HUES48 (cell line): Measurements from ENCODE around the gene JARID2.

ENCODE experiments used
- H3K27ac ChIP-seq: one replicate; pipeline ENCODE4 v1.7.0; 2013; ENCODE audit warnings: low read depth, low read length, inconsistent platforms
- H3K27me3 ChIP-seq: 2 replicates; pipeline ENCODE4 v1.6.1; 2013; ENCODE audit warnings: mild to moderate bottlenecking, low read length; ENCODE audit not compliant: control insufficient read depth, insufficient read depth
- H3K36me3 ChIP-seq: 2 replicates; pipeline ENCODE4 v1.6.1; 2013; ENCODE audit warnings: low read length; ENCODE audit not compliant: control insufficient read depth, insufficient read depth
- H3K4me1 ChIP-seq: 2 replicates; pipeline ENCODE4 v1.6.1; 2013; ENCODE audit warnings: mild to moderate bottlenecking, low read length; ENCODE audit not compliant: control insufficient read depth, insufficient read depth
- H3K4me3 ChIP-seq: 2 replicates; pipeline ENCODE4 v1.5.1; 2013; ENCODE audit warnings: mild to moderate bottlenecking, low read depth, low read length
- H3K9ac ChIP-seq: 2 replicates; pipeline ENCODE4 v1.6.1; 2013; ENCODE audit warnings: mild to moderate bottlenecking, low read depth, low read length, moderate library complexity
- H3K9me3 ChIP-seq: 2 replicates; pipeline ENCODE4 v1.6.1; 2013; ENCODE audit warnings: low read length; ENCODE audit not compliant: control insufficient read depth, insufficient read depth

The JARID2 gene

DNA sequence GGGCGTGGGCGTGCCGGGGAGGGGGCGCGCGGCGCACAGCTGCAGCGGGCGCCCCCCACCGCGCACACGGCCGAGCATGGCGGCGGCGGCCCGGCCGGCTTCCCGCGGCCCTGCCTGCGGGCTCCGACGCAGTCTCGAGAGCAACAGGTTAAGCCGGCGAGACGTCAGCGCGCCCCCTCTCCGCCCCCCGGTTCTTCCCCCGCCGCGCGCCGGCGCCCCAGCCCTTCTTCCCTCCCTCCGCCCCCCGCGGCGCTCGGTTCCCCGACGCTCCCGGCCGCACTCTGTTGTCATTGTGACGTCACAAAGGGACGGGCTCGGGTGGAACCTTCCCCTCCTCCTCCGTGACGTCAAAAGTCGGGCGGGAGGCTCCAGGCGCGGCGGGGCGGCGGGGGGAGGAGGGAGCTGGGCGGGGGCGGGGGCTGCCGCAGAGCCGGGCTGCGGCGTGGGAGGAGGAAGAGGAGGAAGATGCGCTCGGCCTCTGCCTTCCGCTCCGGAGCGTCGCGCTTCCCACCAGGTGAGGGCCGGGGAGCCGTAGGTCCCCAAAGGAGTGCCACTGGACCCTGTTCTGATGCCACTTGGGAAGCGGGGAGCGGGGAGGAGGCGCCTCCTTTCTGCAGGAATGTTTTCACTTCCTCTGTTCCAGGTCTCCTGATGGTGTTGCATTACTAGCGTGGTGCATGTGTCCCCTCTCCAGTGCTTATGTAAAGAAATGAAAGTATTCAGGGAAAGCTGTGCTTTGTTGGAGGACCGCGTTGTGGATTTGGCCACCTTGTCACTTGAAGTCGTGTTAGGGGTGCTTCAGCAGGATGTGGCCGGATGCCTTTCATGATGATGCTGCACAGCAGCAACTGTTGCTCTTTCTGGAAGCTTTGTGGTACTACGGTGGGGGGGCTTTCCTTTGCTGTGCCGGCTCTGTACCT is 2.8 kb downstream of the JARID2 start:
- Histone ChIP-seq H3K36me3 (peaks cover 30% of the 10 kb centered on the region), H3K4me1 (peaks cover 44% of the 10 kb centered on the region), H3K4me3 (peak overlapping the region; percentile 76), H3K27ac (peak overlapping the region; percentile 90), H3K27me3 (no peaks in the 10 kb centered on the region), H3K9me3 (no peaks in the 10 kb centered on the region), H3K9ac (peak overlapping the region; percentile 52)

DNA sequence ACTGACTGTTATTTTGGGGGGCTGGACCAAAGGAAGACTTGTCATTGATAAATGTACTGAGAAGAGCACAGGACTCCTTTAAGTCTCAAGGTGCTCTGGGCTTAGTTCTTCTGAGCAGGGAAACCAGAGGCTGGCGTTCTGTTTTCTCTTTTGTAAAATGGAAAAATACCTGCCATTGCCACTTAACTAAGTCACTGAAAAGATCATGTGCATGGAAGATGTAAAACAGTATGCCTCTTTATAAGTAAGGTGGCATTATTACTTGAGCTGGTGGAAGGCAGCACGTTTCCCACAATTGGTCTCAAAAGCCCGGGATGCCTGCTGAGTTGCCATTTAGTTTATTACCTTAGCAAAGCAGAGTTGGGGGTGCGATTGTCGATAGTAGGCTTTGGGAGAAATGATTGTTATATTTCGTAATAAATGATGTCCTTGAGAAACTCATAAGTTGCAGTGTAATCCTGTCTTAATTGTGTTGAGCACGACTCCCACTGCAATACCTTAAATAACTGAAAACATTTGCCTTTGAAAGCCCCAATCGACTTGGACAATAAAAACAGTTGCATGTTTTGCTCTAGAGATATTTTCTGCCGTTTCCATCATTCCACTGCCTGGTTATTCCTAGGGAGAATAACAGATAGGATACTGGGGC is 3.6 kb downstream of the JARID2 start:
- Histone ChIP-seq H3K36me3 (peaks cover 38% of the 10 kb centered on the region), H3K27ac (peak overlapping the region; percentile 90), H3K4me3 (peak overlapping the region; percentile 76), H3K4me1 (peaks cover 47% of the 10 kb centered on the region), H3K9me3 (no peaks in the 10 kb centered on the region), H3K9ac (peak overlapping the region; percentile 52), H3K27me3 (no peaks in the 10 kb centered on the region)

DNA sequence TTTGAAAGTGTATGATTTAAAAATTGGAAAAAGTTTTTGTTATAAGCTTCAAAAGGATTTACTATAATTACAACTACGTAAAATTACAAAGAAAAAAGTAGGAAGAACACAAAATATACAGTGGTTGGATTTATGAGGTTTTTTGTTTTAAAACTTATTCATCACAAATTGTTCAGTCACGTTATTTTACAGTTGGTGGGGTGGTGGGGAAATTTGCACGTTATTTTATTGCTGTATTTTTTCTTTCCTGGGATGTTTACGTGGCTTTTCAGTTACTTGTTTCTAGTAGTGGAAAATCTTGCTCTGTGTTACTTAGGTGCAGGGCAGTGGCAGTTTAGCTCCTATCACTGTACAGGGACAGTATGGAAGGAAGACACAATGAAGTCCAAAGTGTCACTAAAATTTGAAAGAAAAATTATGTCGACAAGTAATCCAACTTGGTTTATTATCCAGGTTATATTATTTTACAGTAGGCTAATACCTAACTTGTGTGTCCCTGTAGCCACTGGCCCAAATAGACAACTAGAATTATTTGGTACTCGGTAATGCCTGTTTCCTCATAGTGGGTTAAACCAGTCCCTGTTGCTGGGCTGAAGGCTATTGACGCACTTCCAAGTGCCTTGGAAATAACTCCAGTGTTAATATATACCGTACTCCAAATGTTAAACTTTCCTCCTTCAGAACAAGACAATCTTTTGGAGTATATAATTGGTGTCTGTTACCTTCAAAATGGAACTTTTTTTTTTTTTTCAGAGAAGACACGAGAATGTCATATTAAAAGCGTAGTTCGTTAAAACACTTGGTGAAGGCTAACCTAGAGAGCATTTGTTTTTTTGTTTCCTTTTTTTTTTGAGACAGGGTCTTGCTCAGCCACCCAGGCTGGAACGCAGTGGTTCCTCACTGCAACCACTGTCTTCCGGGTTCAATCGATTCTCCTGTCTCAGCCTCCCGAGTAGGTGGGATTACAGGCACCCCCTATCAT is 4.6 kb downstream of the JARID2 start:
- Histone ChIP-seq H3K4me3 (peak overlapping the region; percentile 76), H3K9ac (no peak overlapping the region), H3K4me1 (peaks cover 56% of the 10 kb centered on the region), H3K9me3 (no peaks in the 10 kb centered on the region), H3K27ac (peak overlapping the region; percentile 27), H3K27me3 (no peaks in the 10 kb centered on the region), H3K36me3 (peaks cover 42% of the 10 kb centered on the region)

DNA sequence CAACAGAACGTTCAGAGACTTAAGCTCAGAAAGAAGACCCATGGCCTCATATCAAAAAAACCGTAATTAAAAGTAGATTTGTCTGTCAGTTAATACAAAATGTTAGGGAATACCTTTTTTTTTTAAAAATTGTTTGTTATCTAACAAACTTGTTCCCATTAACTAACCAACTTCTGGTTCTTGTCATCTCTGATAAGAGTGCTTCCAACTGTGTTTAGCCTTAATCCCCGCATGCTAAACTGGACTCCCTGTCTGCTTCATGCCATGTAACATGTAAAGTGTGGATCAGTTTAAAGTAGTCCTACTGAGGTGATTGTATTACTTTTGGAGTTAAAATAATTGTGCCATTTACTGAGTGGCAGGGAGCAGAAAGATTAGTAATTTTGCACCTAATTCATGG is 6.3 kb downstream of the JARID2 start:
- Histone ChIP-seq H3K36me3 (peaks cover 55% of the 10 kb centered on the region), H3K27ac (no peak overlapping the region), H3K27me3 (no peaks in the 10 kb centered on the region), H3K9ac (no peak overlapping the region), H3K9me3 (no peaks in the 10 kb centered on the region), H3K4me1 (peaks cover 73% of the 10 kb centered on the region), H3K4me3 (no peak overlapping the region)

DNA sequence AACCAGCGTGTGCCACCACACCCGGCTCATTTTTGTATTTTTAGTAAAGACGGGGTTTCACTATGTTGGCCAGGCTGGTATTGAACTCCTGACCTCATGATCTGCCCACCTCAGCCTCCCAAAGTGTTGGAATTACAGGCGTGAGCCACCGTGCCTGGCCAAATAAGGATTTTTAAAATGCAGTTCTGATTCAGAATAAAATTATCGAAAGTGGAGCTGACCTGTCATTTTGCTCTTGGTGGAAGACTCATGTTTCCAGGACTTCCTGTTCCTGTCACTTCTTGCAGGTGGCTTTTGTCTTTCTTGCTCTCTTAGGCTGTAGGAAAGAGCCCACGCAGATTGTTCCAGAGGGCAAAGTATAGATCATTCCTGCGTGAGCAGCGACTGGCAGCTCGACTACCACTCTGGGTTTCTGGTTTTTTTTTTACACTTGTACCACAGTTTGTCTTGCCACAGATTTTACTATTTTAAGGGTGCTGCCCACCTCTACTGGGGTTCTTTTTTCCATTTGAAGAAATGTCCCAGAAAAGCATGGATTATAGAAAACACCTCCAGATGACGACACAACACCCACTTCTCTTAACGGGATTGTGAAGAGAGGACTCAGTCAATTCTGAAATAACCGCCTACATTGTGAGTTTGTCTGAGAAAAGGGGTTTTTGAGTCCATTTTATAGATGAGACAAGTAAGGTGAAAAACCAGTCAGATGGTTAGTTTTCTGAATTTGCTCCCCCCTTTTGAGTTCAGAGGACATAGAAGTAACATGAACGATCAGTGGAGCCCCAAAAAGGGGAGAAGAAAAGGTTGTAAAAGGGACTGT is 7.5 kb downstream of the JARID2 start:
- Histone ChIP-seq H3K4me1 (peaks cover 85% of the 10 kb centered on the region), H3K4me3 (peak overlapping the region; percentile 21; the same call in 1 of the 2 replicates), H3K27me3 (no peaks in the 10 kb centered on the region), H3K27ac (no peak overlapping the region), H3K9ac (no peak overlapping the region), H3K9me3 (no peaks in the 10 kb centered on the region), H3K36me3 (peaks cover 59% of the 10 kb centered on the region)

DNA sequence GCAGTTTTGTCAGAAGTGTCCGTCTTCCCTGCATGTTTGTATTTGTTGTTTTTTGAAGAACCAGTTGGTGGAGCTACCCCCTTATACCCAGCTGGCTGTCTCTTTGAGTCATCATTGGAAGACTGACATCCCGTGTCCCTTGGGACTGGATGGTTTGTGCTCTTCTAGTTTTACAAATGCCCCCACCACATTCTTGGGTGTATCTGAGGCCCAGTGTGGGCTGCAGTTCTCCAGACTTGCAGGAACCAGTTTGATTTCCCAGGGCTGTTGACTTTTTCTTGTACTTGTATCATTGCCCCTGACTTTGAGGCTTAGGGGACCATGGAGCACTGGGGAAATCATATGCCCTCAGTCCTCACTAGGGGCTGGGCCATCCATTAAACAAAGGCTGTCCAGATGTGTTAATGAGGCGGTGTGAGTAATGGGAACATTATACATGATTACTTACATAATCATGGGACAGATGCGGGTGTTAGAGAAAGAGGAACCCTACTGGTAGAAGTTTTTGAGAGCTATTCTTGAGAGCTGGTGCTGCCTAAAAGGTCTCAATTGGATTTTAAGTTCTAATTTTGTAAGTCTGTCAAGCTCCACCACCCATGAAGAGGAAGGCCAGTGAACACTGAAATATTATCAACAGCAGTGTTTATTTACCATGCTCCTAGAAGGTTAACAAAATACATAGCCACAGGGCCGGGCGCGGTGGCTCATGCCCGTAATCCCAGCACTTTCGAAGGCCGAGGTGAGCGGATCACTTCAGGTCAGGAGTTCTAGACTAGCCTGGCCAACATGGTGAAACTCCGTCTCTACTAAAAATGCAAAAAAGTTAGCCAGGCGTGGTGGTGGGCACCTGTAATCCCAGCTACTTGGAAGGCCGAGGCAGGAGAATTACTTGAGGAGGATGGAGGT is 8.5 kb downstream of the JARID2 start:
- Histone ChIP-seq H3K9me3 (no peaks in the 10 kb centered on the region), H3K27me3 (no peaks in the 10 kb centered on the region), H3K27ac (no peak overlapping the region), H3K4me1 (peaks cover 92% of the 10 kb centered on the region), H3K9ac (no peak overlapping the region), H3K4me3 (peak overlapping the region; percentile 20), H3K36me3 (peaks cover 54% of the 10 kb centered on the region)

DNA sequence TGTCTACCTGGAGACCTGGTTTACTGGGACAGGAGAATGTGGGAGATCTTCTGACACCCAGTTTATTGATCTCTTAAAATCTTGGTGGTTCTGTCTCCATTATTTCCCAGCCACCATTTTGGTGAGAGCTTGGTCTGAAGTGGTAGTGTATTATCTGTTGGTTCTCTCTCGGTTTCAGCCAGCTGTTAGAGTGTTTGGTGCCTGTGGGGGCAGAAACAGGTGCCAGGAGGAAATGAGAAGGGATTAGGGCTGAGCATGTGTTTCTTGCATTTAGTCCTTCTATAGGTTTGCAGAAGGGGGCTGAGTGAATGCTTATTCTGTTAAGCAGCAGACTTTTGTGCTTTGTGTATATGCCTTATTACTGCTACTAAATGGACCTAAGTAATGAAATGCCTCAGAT is 9.6 kb downstream of the JARID2 start:
- Histone ChIP-seq H3K36me3 (peaks cover 44% of the 10 kb centered on the region), H3K9ac (no peak overlapping the region), H3K4me3 (peak overlapping the region; percentile 31), H3K27ac (no peak overlapping the region), H3K4me1 (peaks cover 92% of the 10 kb centered on the region), H3K9me3 (no peaks in the 10 kb centered on the region), H3K27me3 (no peaks in the 10 kb centered on the region)

DNA sequence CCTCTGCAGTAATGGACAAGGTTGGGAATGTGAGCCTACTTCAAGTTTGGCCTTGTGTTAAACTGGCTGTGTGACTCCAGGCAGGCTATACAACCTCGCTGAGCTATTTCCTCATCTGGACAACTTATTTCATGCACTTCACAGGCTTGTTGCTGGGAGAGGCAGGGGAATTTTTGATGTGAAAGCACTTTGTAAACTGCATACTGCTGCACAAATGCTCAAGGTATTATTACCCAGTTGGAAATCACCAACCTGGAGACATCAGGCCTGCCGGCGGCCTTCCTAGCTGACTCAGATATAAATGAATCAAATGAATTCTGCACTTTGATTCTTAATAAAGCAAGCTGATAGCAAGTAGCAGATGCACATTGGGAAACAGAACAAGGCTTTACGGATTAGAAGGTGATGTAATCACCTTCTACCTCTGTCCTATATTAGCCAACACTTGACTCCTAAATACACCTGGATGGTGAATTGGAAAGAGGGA is 10.1 kb downstream of the JARID2 start:
- Histone ChIP-seq H3K27ac (no peak overlapping the region), H3K4me3 (peak overlapping the region; percentile 31; the same call in 1 of the 2 replicates), H3K9ac (no peak overlapping the region), H3K4me1 (peaks cover 92% of the 10 kb centered on the region), H3K27me3 (no peaks in the 10 kb centered on the region), H3K36me3 (peaks cover 43% of the 10 kb centered on the region), H3K9me3 (no peaks in the 10 kb centered on the region)

DNA sequence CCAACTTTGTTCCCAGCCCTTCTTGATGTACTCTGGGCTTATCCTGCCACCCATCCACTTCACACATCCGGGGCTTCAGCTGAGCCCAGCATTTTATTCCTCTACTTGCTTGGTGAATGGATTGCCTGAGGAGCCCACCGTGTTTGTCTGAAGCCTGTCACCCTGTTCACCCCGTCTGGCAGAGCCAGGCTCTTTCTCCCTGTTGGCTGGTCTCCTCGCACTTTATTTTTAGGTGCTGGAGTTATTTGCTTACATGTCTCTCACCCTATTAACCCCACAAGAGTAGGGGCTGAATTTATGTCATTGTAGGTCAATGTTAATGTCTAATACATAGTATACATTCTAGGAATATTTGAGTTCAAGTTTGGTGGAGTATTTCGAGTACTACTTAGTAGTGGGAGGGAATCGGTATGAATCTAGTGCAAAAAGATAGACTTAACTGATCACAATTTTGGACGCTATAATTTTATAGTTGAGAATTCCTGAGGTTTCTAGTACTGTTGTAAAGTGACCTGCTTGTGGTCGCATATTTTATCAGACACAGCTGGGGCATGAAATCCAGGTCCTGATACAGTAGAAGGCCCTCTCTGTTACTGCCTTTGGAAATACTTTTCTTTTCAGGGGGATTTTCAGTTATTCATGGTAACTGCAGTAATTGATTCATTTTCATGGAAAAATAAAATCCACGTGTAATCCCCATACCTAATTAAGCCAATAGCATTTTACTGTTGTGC is 10.8 kb downstream of the JARID2 start:
- Histone ChIP-seq H3K9me3 (no peaks in the 10 kb centered on the region), H3K4me1 (peaks cover 88% of the 10 kb centered on the region), H3K27ac (peak overlapping the region; percentile 3), H3K36me3 (peaks cover 39% of the 10 kb centered on the region), H3K9ac (no peak overlapping the region), H3K4me3 (no peak overlapping the region), H3K27me3 (no peaks in the 10 kb centered on the region)
